NT2/D1 (cell line): ENCODE data around the gene EFHD1.
"Not testable (repeated sequence)": the region's sequence is repeated elsewhere in the genome, so short reads cannot be mapped to it uniquely, and the experiment has no call there.

ENCODE experiments used
- DNase-seq: peaks from one replicate; pipeline ENCODE4 v3.0.0-alpha.2; 2011; ENCODE audit warnings: low read depth, low spot score
- H3K27me3 ChIP-seq: 2 replicates; pipeline ENCODE4 v1.6.0; 2011; ENCODE audit warnings: mild to moderate bottlenecking; ENCODE audit not compliant: insufficient read length, insufficient read depth
- H3K36me3 ChIP-seq: 2 replicates; pipeline ENCODE4 v1.6.1; 2011; ENCODE audit warnings: mild to moderate bottlenecking, low read length, mixed read lengths; ENCODE audit not compliant: insufficient read depth, insufficient read length
- H3K4me1 ChIP-seq: 2 replicates; pipeline ENCODE4 v1.5.1; 2011; ENCODE audit not compliant: insufficient read depth, insufficient read length
- H3K4me3 ChIP-seq: 2 replicates; pipeline ENCODE4 v1.5.1; 2011; ENCODE audit warnings: low read depth; ENCODE audit not compliant: insufficient read length
- H3K9ac ChIP-seq: 2 replicates; pipeline ENCODE4 v1.6.0; 2011; ENCODE audit warnings: low read depth; ENCODE audit not compliant: insufficient read length
- H3K9me3 ChIP-seq: 2 replicates; pipeline ENCODE4 v1.5.1; 2011; ENCODE audit warnings: mild to moderate bottlenecking, low read length; ENCODE audit not compliant: insufficient read depth
- SUZ12 ChIP-seq: IDR thresholded peaks from 2 replicates; pipeline ENCODE4 v1.6.1; 2011; ENCODE audit not compliant: insufficient read length, insufficient read depth; ENCODE audit errors: extremely low read depth
- YY1 ChIP-seq: IDR thresholded peaks from 2 replicates; pipeline ENCODE4 v1.6.1; 2011; ENCODE audit not compliant: insufficient read length, insufficient read depth
- ZNF274 ChIP-seq: IDR thresholded peaks from 2 replicates; pipeline ENCODE4 v1.6.1; 2011; ENCODE audit warnings: mild to moderate bottlenecking, low read depth, low read length

Gene EFHD1

DNA sequence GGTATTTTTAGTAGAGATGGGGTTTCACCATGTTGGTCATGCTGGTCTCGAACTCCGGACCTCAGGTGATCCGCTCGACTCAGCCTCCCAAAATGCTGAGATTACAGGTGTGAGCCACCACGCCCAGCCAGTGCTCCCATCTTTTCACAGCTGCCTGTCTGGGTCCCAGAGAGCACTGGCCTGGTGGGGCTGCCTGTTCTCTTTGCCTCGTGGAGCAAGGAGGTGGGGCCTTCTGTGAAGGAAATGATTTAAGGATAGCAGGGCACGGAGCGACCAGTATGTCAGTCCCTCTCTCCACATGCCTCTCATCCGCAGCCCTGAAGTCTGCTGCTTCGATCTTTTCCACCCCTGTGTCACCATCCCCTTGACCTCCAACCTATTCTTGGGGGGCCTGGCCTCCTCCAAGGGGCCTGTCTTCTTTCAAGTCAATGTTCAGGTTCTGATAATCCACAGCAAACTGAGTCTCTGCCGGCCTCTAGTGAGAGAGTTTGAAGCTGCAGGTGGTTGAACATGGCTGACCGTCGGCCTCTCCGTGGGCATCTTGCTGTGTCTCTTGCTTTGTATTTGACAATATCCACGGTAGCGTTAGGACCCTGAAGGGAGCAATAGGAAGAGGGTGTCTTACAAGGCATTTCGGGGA is 35.5 kb downstream of the EFHD1 start:
- H3K4me3 ChIP-seq, result no peak overlapping the region
- no peak for TF ChIP-seq ZNF274
- no peak for TF ChIP-seq YY1
- no peak for TF ChIP-seq SUZ12
- H3K9ac ChIP-seq, result no peak overlapping the region
- peaks cover 60% of the 10 kb centered on the region for H3K36me3 ChIP-seq
- H3K4me1 ChIP-seq, result peaks cover 10% of the 10 kb centered on the region
- H3K27me3 ChIP-seq, result no peaks in the 10 kb centered on the region
- no peaks in the 10 kb centered on the region for H3K9me3 ChIP-seq
- DNase-seq, result no peak

DNA sequence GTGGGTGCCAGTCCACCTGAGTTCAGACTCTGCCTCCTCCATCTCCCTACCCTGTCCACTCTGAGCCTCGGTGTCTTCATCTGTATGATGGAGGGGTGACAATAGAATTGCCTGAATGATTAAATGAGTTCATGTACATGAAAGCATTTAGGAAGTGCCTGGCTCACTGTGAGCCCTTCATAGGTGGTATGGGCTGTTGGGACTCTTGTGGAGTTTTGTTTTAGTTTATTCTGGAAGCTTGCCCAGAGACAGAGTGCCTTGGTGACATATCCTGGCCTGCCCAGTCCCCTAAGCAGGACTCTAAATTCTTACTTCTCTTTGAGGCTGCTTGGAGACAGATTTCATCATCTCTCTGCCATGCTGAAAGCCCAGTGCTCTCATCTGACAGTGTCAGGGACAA is 39.2 kb downstream of the EFHD1 start:
- H3K36me3 ChIP-seq, result peaks cover 61% of the 10 kb centered on the region
- no peak for TF ChIP-seq ZNF274
- TF ChIP-seq YY1, result no peak
- no peak for TF ChIP-seq SUZ12
- DNase-seq, result no peak
- H3K9me3 ChIP-seq, result no peaks in the 10 kb centered on the region
- H3K4me1 ChIP-seq, result peaks cover 5% of the 10 kb centered on the region
- no peak overlapping the region for H3K4me3 ChIP-seq
- H3K9ac ChIP-seq, result no peak overlapping the region
- no peaks in the 10 kb centered on the region for H3K27me3 ChIP-seq

DNA sequence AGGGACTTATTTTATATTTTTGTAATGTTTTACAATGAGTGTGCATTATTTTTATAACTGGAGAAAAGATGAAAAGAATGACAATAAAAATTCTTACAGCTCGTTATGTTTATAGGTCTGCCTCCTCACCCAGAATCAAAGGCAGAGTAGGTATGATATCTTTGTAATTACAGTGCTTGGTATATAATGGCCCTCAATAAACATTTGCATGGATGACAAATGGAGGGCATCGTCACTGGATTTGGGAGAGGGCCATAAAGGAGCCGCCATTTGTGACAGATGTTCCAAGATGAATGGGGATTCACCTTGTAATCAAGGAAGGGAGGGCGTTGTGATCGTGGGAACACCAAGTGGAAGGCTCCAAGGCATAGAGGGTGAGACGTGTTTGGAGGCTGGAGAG is 41.1 kb downstream of the EFHD1 start:
- DNase-seq, result no peak
- no peaks in the 10 kb centered on the region for H3K9me3 ChIP-seq
- H3K4me3 ChIP-seq, result no peak overlapping the region
- no peaks in the 10 kb centered on the region for H3K4me1 ChIP-seq
- no peak overlapping the region for H3K9ac ChIP-seq
- no peaks in the 10 kb centered on the region for H3K27me3 ChIP-seq
- peaks cover 66% of the 10 kb centered on the region for H3K36me3 ChIP-seq
- TF ChIP-seq YY1 (no peak), SUZ12 (no peak), ZNF274 (no peak)

DNA sequence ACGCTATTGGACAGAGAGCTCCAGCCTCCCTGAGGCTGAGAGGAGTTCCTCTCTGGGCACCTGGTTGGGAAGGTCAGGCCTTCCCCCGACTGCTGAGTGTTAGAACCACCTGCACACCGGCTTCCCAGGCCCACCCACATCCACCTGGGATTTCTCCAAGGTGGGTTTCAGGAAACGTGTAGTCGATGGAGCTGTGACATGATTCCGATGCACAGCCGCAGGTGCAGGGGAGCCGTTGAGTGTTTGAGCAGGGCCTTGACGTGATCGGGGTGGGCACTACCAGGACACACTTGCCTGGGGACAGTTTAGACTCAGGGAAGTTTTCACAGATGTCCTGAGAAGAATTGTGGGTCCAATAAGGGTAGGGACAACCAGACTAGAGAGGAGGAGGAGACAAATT is 42.0 kb downstream of the EFHD1 start:
- H3K36me3 ChIP-seq, result peaks cover 68% of the 10 kb centered on the region
- no peaks in the 10 kb centered on the region for H3K27me3 ChIP-seq
- no peak for DNase-seq
- no peak overlapping the region for H3K4me3 ChIP-seq
- no peaks in the 10 kb centered on the region for H3K4me1 ChIP-seq
- TF ChIP-seq ZNF274, result no peak
- TF ChIP-seq SUZ12, result no peak
- TF ChIP-seq YY1, result no peak
- H3K9me3 ChIP-seq, result no peaks in the 10 kb centered on the region
- no peak overlapping the region for H3K9ac ChIP-seq

DNA sequence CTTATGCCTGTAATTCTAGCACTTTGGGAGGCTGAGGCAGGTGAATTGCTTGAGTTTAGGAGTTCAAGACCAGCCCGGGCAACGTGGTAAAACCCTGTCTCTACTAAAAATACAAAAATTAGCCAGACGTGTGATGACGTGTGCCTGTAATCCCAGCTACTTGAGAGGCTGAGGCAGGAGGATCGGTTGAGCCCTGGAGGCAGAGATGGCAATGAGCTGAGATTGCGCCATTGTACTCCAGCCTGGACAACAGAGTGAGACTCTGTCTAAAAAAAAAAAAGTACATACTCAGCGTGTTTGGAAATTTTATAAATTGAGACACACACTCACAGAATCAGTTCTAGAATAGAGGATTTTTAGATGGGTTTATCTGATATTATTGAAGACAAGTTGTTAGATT is 46.6 kb downstream of the EFHD1 start:
- Histone ChIP-seq H3K36me3 (peaks cover 49% of the 10 kb centered on the region), H3K9ac (no peak overlapping the region), H3K27me3 (no peaks in the 10 kb centered on the region), H3K4me1 (no peaks in the 10 kb centered on the region), H3K4me3 (no peak overlapping the region), H3K9me3 (no peaks in the 10 kb centered on the region)
- DNase-seq, result no peak
- TF ChIP-seq SUZ12, result no peak
- TF ChIP-seq ZNF274, result no peak
- TF ChIP-seq YY1, result no peak

DNA sequence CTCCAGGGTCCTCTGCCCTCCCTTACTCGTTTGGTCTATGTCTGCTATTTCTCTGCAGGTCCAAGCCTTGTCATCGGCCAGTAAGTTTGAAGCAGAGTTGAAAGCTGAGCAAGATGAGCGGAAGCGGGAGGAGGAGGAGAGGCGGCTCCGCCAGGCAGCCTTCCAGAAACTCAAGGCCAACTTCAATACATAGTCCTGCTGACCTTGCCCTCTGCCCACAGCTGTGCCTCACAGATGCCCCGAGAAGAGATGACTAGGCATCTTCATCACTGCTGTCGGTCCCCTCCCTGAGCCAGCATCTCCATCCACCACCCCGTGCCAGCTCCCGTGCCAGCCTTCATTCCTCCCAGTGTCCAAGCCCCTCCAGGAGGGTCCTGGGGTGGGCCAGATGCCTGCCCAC is 48.1 kb downstream of the EFHD1 start:
- Histone ChIP-seq H3K27me3 (no peaks in the 10 kb centered on the region), H3K9me3 (no peaks in the 10 kb centered on the region), H3K4me3 (no peak overlapping the region), H3K4me1 (no peaks in the 10 kb centered on the region), H3K36me3 (peaks cover 36% of the 10 kb centered on the region), H3K9ac (no peak overlapping the region)
- DNase-seq, result no peak
- TF ChIP-seq SUZ12 (no peak), ZNF274 (no peak), YY1 (no peak)

DNA sequence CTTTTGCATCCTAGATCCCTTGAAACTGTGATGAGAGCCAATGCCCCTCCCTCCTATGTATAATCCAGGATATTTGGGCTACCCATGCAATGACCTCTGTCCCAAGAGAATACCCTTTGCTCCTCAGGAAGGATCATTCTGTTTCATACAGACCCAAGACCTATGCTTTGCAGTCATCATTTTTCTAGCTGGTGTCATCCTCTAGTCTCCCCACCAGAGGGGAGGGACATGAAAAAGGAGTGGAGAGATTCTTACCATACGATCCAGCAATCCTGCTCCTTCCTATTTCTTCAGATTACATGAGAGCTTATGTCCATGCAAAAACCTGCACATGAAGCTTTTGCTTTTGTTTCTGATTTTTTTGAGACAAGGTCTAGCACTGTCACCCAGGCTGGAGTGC is 50.0 kb downstream of the EFHD1 start:
- H3K9me3 ChIP-seq, result no peaks in the 10 kb centered on the region
- no peak overlapping the region for H3K9ac ChIP-seq
- no peak for TF ChIP-seq SUZ12
- TF ChIP-seq ZNF274, result no peak
- no peak for TF ChIP-seq YY1
- H3K27me3 ChIP-seq, result no peaks in the 10 kb centered on the region
- no peak for DNase-seq
- H3K36me3 ChIP-seq, result peaks cover 28% of the 10 kb centered on the region
- no peak overlapping the region for H3K4me3 ChIP-seq
- H3K4me1 ChIP-seq, result no peaks in the 10 kb centered on the region

DNA sequence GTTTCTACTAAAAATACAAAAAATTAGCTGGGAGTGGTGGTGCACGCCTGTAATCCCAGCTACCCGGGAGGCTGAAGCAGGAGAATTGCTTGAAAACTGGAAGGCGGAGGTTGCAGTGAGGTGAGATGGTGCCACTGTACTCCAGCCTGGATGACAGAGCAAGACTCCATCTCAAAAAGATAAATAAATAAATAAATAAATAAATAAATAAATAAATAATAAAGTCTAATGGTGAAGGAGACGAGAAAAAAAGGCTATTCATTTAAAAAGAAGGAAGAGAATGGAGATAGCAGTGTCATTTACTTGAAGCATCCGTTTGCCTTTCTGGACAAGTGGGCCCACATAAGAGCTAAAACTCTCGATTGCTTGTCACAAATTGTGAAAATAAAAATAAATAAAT is 52.0 kb downstream of the EFHD1 start:
- not testable (repeated sequence) for H3K9ac ChIP-seq, H3K4me1 ChIP-seq, H3K27me3 ChIP-seq, DNase-seq, H3K9me3 ChIP-seq, H3K4me3 ChIP-seq
- H3K36me3 ChIP-seq, result peaks cover 13% of the 10 kb centered on the region
